ENCODE data around the gene PGM1.

The PGM1 gene

GRCh38 chr1:63601061-63601460 is 7.8 kb downstream of the PGM1 start:
- no peak for DNase-seq (ENCODE audit: low read depth in 2 of 2)

- DNase-seq (ENCODE audit: low read depth in 2 of 2), result no peak
Measured at GRCh38 chr1:63601463-63601862, 8.3 kb downstream of the PGM1 start.

- no peak for DNase-seq (ENCODE audit: low read depth in 2 of 2)
Measured at GRCh38 chr1:63601912-63602311, 8.7 kb downstream of the PGM1 start.

GRCh38 chr1:63602629-63603028 is 9.4 kb downstream of the PGM1 start:
- DNase-seq (ENCODE audit: low read depth in 2 of 2), result no peak

- no peak for DNase-seq (ENCODE audit: low read depth in 2 of 2)
Measured at GRCh38 chr1:63603810-63604209, 10.6 kb downstream of the PGM1 start.

- no peak for DNase-seq (ENCODE audit: low read depth in 2 of 2)
Measured at GRCh38 chr1:63607322-63607721, 14.1 kb downstream of the PGM1 start.

GRCh38 chr1:63611231-63611630 is 18.0 kb downstream of the PGM1 start:
- no peak for DNase-seq (ENCODE audit: low read depth in 2 of 2)

- no peak for DNase-seq (ENCODE audit: low read depth in 2 of 2)
Measured at GRCh38 chr1:63612564-63612963, 19.4 kb downstream of the PGM1 start.

GRCh38 chr1:63612971-63613370 is 19.8 kb downstream of the PGM1 start:
- no peak for DNase-seq (ENCODE audit: low read depth in 2 of 2)

GRCh38 chr1:63615768-63616420 is 22.7 kb downstream of the PGM1 start:
- peak in 1 of 2 donors; percentile 21 for DNase-seq (ENCODE audit: low read depth in 2 of 2)

- no peak for DNase-seq (ENCODE audit: low read depth in 2 of 2)
Measured at GRCh38 chr1:63617450-63617849, 24.2 kb downstream of the PGM1 start.

- no peak for DNase-seq (ENCODE audit: low read depth in 2 of 2)
Measured at GRCh38 chr1:63618011-63618410, 24.8 kb downstream of the PGM1 start.

- DNase-seq (ENCODE audit: low read depth in 2 of 2), result no peak
Measured at GRCh38 chr1:63619558-63619957, 26.3 kb downstream of the PGM1 start.

GRCh38 chr1:63620671-63621070 is 27.5 kb downstream of the PGM1 start:
- DNase-seq (ENCODE audit: low read depth in 2 of 2), result no peak

GRCh38 chr1:63621075-63621474 is 27.9 kb downstream of the PGM1 start:
- no peak for DNase-seq (ENCODE audit: low read depth in 2 of 2)

GRCh38 chr1:63621698-63622097 is 28.5 kb downstream of the PGM1 start:
- DNase-seq (ENCODE audit: low read depth in 2 of 2), result no peak

GRCh38 chr1:63622849-63623566 is 29.8 kb downstream of the PGM1 start:
- DNase-seq (ENCODE audit: low read depth in 2 of 2), result no peak

GRCh38 chr1:63623952-63624351 is 30.7 kb downstream of the PGM1 start:
- no peak for DNase-seq (ENCODE audit: low read depth in 2 of 2)

GRCh38 chr1:63624911-63625310 is 31.7 kb downstream of the PGM1 start:
- DNase-seq (ENCODE audit: low read depth in 2 of 2), result no peak

GRCh38 chr1:63626222-63626621 is 33.0 kb downstream of the PGM1 start:
- DNase-seq (ENCODE audit: low read depth in 2 of 2), result no peak

GRCh38 chr1:63628607-63629006 is 35.4 kb downstream of the PGM1 start:
- DNase-seq (ENCODE audit: low read depth in 2 of 2), result no peak

- DNase-seq (ENCODE audit: low read depth in 2 of 2), result no peak
Measured at GRCh38 chr1:63630238-63630637, 37.0 kb downstream of the PGM1 start.

- no peak for DNase-seq (ENCODE audit: low read depth in 2 of 2)
Measured at GRCh38 chr1:63630666-63631065, 37.5 kb downstream of the PGM1 start.

- no peak for DNase-seq (ENCODE audit: low read depth in 2 of 2)
Measured at GRCh38 chr1:63632110-63632509, 38.9 kb downstream of the PGM1 start.

All from stimulated activated CD8-positive, alpha-beta memory T cell treated with anti-CD3 and anti-CD28 coated beads, Interleukin-15, amount 100 ng/mL, for 4 hours (primary cell).